GM18861 (cell line): ENCODE data around the gene PLPPR5.
"Not testable (repeated sequence)": the region's sequence is repeated elsewhere in the genome, so short reads cannot be mapped to it uniquely, and the experiment has no call there.

Experiments
- ATAC-seq: cut with Tn5 transposase; IDR thresholded peaks from one replicate; pipeline ENCODE4 v1.9.1; 2021; ENCODE audit not compliant: unreplicated experiment

Gene PLPPR5

GRCh38 chr1:98919652-98920051 is 85.0 kb downstream of the PLPPR5 start:
- ATAC-seq, result no peak

- no peak for ATAC-seq
Measured at GRCh38 chr1:98919211-98919610, 85.5 kb downstream of the PLPPR5 start.

- ATAC-seq, result no peak
Measured at GRCh38 chr1:98914547-98914946, 90.1 kb downstream of the PLPPR5 start.

GRCh38 chr1:98910827-98911226 is 93.8 kb downstream of the PLPPR5 start:
- no peak for ATAC-seq

GRCh38 chr1:98908980-98909379 is 95.7 kb downstream of the PLPPR5 start:
- ATAC-seq, result no peak

- no peak for ATAC-seq
Measured at GRCh38 chr1:98906809-98907208, 97.9 kb downstream of the PLPPR5 start.

- ATAC-seq, result no peak
Measured at GRCh38 chr1:98906361-98906760, 98.3 kb downstream of the PLPPR5 start.

- no peak for ATAC-seq
Measured at GRCh38 chr1:98904684-98905083, 100.0 kb downstream of the PLPPR5 start.

GRCh38 chr1:98903726-98904125 is 100.9 kb downstream of the PLPPR5 start:
- ATAC-seq, result no peak

- no peak for ATAC-seq
Measured at GRCh38 chr1:98903261-98903660, 101.4 kb downstream of the PLPPR5 start.

GRCh38 chr1:98898940-98899339 is 105.7 kb downstream of the PLPPR5 start:
- ATAC-seq, result no peak

- no peak for ATAC-seq
Measured at GRCh38 chr1:98897479-98897878, 107.2 kb downstream of the PLPPR5 start.

- no peak for ATAC-seq
Measured at GRCh38 chr1:98896711-98897445, 107.8 kb downstream of the PLPPR5 start.

GRCh38 chr1:98893371-98893770 is 111.3 kb downstream of the PLPPR5 start:
- no peak for ATAC-seq

GRCh38 chr1:98888869-98889268 is 115.8 kb downstream of the PLPPR5 start:
- no peak for ATAC-seq

- no peak for ATAC-seq
Measured at GRCh38 chr1:98887507-98887906, 117.2 kb downstream of the PLPPR5 start.

GRCh38 chr1:98884864-98885263 is 119.8 kb downstream of the PLPPR5 start:
- ATAC-seq, result no peak

GRCh38 chr1:98881901-98882300 is 122.8 kb downstream of the PLPPR5 start:
- ATAC-seq, result no peak

- ATAC-seq, result not testable (repeated sequence)
Measured at GRCh38 chr1:98881234-98881633, 123.4 kb downstream of the PLPPR5 start.

- ATAC-seq, result no peak
Measured at GRCh38 chr1:98874828-98875227, 129.8 kb downstream of the PLPPR5 start.

- peak; percentile 99 for ATAC-seq
Measured at GRCh38 chr1:98870959-98871903, 133.4 kb downstream of the PLPPR5 start.

GRCh38 chr1:98865796-98866195 is 138.9 kb downstream of the PLPPR5 start:
- no peak for ATAC-seq
